Endothelial cell of umbilical vein (primary cell): Measurements from ENCODE around the gene GRM4. TPM values are rescaled to one million over a fixed set of nuclear protein-coding genes. Genes with fewer than 3 reads are reported as not detected.

Experiments
- BruUV-seq: library from RNA; stranded (reverse); fragments of 400-500 nt; replicated peaks from 2 replicates; lab custom pipeline; 2021; lab: Mats Ljungman, UMichigan
- CTCF ChIA-PET: fragments of 300-600, 350-600 bp; sonication (Branson Sonifier 250); formaldehyde crosslinking; loops from one replicate; lab custom pipeline; 2021; ENCODE audit warnings: antibody characterized with exemption, inconsistent platforms; lab: Charles Lee
- POLR2A ChIA-PET: fragments of 300-600, 350-600 bp; sonication (Branson Sonifier 250); formaldehyde crosslinking; loops from one replicate; lab custom pipeline; 2021; ENCODE audit warnings: antibody characterized with exemption, inconsistent platforms; lab: Charles Lee
- DNase-seq: peaks from one replicate; pipeline ENCODE4 v3.0.0-alpha.2; 2011; ENCODE audit warnings: low read depth, low spot score
- FAIRE-seq: peaks from 2 replicates; lab custom pipeline; 2011; peaks lifted over from hg19 to GRCh38; lab: Jason Lieb, UNC
- H2AFZ ChIP-seq: 2 replicates; pipeline ENCODE4 v1.6.0; 2012; ENCODE audit warnings: low read depth, low read length, control low read depth, inconsistent platforms
- H3K27ac ChIP-seq: 2 replicates; pipeline ENCODE4 v1.5.1; 2011; ENCODE audit warnings: low read depth, mild to moderate bottlenecking, control low read depth, low read length, moderate library complexity; ENCODE audit not compliant: insufficient read depth
- H3K27me3 ChIP-seq, 2 experiments: 2 replicates each; pipeline versions ENCODE4 v1.6.0 to v1.6.1; 2011; ENCODE audit warnings: low read length in 2 of 2, mixed read lengths in 1 of 2; ENCODE audit not compliant: control insufficient read depth in 2 of 2, insufficient read depth in 2 of 2
- H3K36me3 ChIP-seq, 2 experiments: 2 replicates in 1 of 2; 3 replicates in 1 of 2; pipeline ENCODE4 v1.5.1; 2011; ENCODE audit warnings: low read length in 2 of 2, mild to moderate bottlenecking in 1 of 2, moderate library complexity in 1 of 2; ENCODE audit not compliant: control insufficient read depth in 2 of 2, insufficient read depth in 2 of 2; ENCODE audit errors: extremely low read depth in 1 of 2
- H3K4me1 ChIP-seq: 3 replicates; pipeline ENCODE4 v1.5.1; 2011; ENCODE audit warnings: mild to moderate bottlenecking, low read length; ENCODE audit not compliant: control insufficient read depth, insufficient read depth; ENCODE audit errors: extremely low read depth
- H3K4me2 ChIP-seq: 2 replicates; pipeline ENCODE4 v1.6.1; 2011; ENCODE audit warnings: low read length, control low read depth, mixed read lengths; ENCODE audit not compliant: insufficient read depth
- H3K4me3 ChIP-seq, 3 experiments: fragments of 200-600 bp in 1 of 3; sonication (generic), shearing (Covaris generic) in 1 of 3; replicated peaks in 1 of 3; 2 replicates each; pipeline ENCODE4 v1.5.1; 2011 to 2016; ENCODE audit warnings: control low read depth in 3 of 3, low read length in 3 of 3, mild to moderate bottlenecking in 2 of 3, inconsistent platforms in 1 of 3, low read depth in 1 of 3, moderate library complexity in 1 of 3; ENCODE audit not compliant: insufficient read depth in 1 of 3
- H3K79me2 ChIP-seq: 2 replicates; pipeline ENCODE4 v1.6.0; 2012; ENCODE audit warnings: low read length, inconsistent platforms; ENCODE audit not compliant: control insufficient read depth, insufficient read depth
- H3K9ac ChIP-seq: replicated peaks from 2 replicates; pipeline ENCODE3; 2011; ENCODE audit warnings: low read length, control low read depth; ENCODE audit not compliant: insufficient read depth; ENCODE audit errors: extremely low read depth
- H3K9me1 ChIP-seq: replicated peaks from 3 replicates; pipeline ENCODE4 v1.6.0; 2011; ENCODE audit warnings: mild to moderate bottlenecking, low read length; ENCODE audit not compliant: control insufficient read depth, insufficient read depth; ENCODE audit errors: extremely low read depth
- H3K9me3 ChIP-seq: replicated peaks from 2 replicates; pipeline ENCODE4 v1.5.1; 2012; ENCODE audit warnings: low read length, inconsistent platforms; ENCODE audit not compliant: control insufficient read depth, insufficient read depth
- H4K20me1 ChIP-seq: replicated peaks from 2 replicates; pipeline ENCODE3; 2011; ENCODE audit warnings: mild to moderate bottlenecking, low read length; ENCODE audit not compliant: control insufficient read depth, insufficient read depth; ENCODE audit errors: extremely low read depth
- EZH2 ChIP-seq: IDR thresholded peaks from 2 replicates; pipeline ENCODE4 v1.6.1; 2012; ENCODE audit warnings: borderline replicate concordance, low read depth, mild to moderate bottlenecking, moderate library complexity, low read length, inconsistent platforms; ENCODE audit not compliant: severe bottlenecking
- FOS ChIP-seq: IDR thresholded peaks from 2 replicates; pipeline ENCODE4 v1.6.1; 2011; ENCODE audit warnings: mild to moderate bottlenecking, low read length, moderate library complexity, borderline replicate concordance; ENCODE audit not compliant: insufficient read depth
- GATA2 ChIP-seq: IDR thresholded peaks from 2 replicates; pipeline ENCODE4 v1.7.0; 2011; ENCODE audit warnings: low read depth, mild to moderate bottlenecking, moderate library complexity, mixed read lengths, low read length; ENCODE audit not compliant: insufficient read length, insufficient read depth
- JUN ChIP-seq: IDR thresholded peaks from 2 replicates; pipeline ENCODE4 v1.6.1; 2011; ENCODE audit warnings: borderline replicate concordance, low read depth; ENCODE audit not compliant: insufficient read length, insufficient read depth
- MYC ChIP-seq: IDR thresholded peaks from one replicate; pipeline ENCODE4 v1.6.1; 2011; ENCODE audit warnings: mild to moderate bottlenecking, low read depth, low read length
- POLR2A ChIP-seq: IDR thresholded peaks from 2 replicates; pipeline ENCODE4 v1.6.1; 2012; ENCODE audit warnings: low read depth, mild to moderate bottlenecking, control low read depth, low read length
- POLR2AphosphoS5 ChIP-seq: IDR thresholded peaks from 2 replicates; pipeline ENCODE4 v1.6.1; 2012; ENCODE audit warnings: low read depth, mild to moderate bottlenecking, control low read depth, low read length, moderate library complexity; ENCODE audit not compliant: insufficient read depth
- dilution Hi-C: fragments of 300-500 bp; cut with MboI; formaldehyde crosslinking; loops from one replicate; pipeline ENCODE4 v1.15.0; 2019; ENCODE audit warnings: low sequenced_read_pairs; ENCODE audit not compliant: extremely low pct_ligation_motif_present
- intact Hi-C: fragments of 100-400 bp; cut with micrococcal nuclease; formaldehyde crosslinking; loops from one replicate; pipeline ENCODE4 v1.10.0; 2022
- polyA plus RNA-seq, 4 experiments: library from polyadenylated mRNA; depleted of rRNA in 3 of 4; stranded (reverse) in 3 of 4; unstranded in 1 of 4; fragments of >200 nt; gene quantifications; 2 replicates each; pipeline versions ENCODE4 v1.2.1 to v1.2.3, GENCODE V29; 2011 to 2012; ENCODE audit warnings: missing spikeins in 1 of 4
- total RNA-seq: library from RNA; stranded (reverse); gene quantifications from 2 replicates; pipeline ENCODE4 v1.2.3, GENCODE V29; 2021
- TF ChIP-seq, protein P1 (sequence below): IDR thresholded peaks from 2 replicates; pipeline ENCODE4 v1.6.1; 2011; ENCODE audit not compliant: insufficient read depth, insufficient read length
- TF ChIP-seq, protein P2 (sequence below), 2 donors: IDR thresholded peaks; 1 replicate in 1 of 2; 2 replicates in 1 of 2; pipeline ENCODE4 v1.5.1; 2011; ENCODE audit warnings: low read length in 2 of 2, mild to moderate bottlenecking in 2 of 2, moderate library complexity in 2 of 2, control low read depth in 1 of 2, inconsistent platforms in 1 of 2, low read depth in 1 of 2; ENCODE audit not compliant: insufficient read depth in 1 of 2; ENCODE audit errors: extremely low read depth in 1 of 2

GRM4 gene
- total and polyA plus RNA-seq, 2 donors (not counting 3 experiments of a cell fraction or from before 2014, with no cell fraction given) = 0.03 TPM; not detected in 1

DNA sequence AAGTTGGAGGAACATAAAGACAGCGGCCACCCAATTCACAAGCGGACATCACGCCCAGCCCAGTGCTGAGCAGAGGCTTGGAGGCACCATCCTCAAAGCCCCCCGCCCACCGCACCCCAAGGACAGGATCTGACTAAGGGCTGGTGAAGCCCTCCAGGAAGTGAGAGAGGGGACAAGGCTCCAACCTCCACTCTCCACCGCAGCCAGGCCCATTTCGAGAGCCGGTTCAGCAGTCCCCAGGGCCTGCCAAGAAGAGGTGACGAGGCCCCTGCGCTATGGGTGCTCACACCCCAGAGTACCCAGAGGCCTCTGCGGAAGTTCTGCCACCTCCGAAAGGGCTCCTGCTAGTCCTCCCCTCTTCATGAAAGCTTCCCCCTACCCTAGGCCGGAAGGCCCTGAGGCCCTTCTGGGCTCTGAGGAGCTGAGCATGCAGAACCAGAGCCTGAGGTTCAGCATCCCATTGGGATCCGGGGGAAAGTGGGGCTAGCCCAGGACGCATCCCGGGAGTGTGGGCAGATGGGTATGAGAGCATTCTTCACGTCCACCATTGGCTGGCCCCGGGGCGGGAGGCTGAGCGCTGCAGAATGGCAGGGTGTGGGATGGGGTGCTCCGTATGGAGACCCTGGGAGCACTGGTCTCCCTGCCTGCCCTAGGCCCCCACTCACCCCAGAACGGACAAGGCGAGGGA, 2.5 kb downstream of the GRM4 start:
- no peaks in the 10 kb centered on the region for H4K20me1 ChIP-seq
- peaks cover 60 to 62% of the 10 kb centered on the region in 2 experiments for H3K27me3 ChIP-seq
- H3K9ac ChIP-seq = no peak overlapping the region
- no peak overlapping the region for H2AFZ ChIP-seq
- no TSS peak for BruUV-seq
- no peak for DNase-seq
- H3K4me3 ChIP-seq = no peak overlapping the region
- TF ChIP-seq POLR2A (no peak), MYC (no peak), EZH2 (no peak), GATA2 (no peak), FOS (no peak), POLR2AphosphoS5 (no peak), JUN (no peak)
- TF ChIP-seq, protein P1, sequence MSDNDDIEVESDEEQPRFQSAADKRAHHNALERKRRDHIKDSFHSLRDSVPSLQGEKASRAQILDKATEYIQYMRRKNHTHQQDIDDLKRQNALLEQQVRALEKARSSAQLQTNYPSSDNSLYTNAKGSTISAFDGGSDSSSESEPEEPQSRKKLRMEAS = no peak
- TF ChIP-seq, protein P2, sequence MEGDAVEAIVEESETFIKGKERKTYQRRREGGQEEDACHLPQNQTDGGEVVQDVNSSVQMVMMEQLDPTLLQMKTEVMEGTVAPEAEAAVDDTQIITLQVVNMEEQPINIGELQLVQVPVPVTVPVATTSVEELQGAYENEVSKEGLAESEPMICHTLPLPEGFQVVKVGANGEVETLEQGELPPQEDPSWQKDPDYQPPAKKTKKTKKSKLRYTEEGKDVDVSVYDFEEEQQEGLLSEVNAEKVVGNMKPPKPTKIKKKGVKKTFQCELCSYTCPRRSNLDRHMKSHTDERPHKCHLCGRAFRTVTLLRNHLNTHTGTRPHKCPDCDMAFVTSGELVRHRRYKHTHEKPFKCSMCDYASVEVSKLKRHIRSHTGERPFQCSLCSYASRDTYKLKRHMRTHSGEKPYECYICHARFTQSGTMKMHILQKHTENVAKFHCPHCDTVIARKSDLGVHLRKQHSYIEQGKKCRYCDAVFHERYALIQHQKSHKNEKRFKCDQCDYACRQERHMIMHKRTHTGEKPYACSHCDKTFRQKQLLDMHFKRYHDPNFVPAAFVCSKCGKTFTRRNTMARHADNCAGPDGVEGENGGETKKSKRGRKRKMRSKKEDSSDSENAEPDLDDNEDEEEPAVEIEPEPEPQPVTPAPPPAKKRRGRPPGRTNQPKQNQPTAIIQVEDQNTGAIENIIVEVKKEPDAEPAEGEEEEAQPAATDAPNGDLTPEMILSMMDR (IDR thresholded peaks at IDR 0.05; ENCODE audit: extremely low read depth in 1 of 2, insufficient read depth in 1 of 2, low read depth in 1 of 2, low read length in 2 of 2) = no peak
- dilution Hi-C loops = no loop called here
- no peaks in the 10 kb centered on the region for H3K9me1 ChIP-seq
- no peaks in the 10 kb centered on the region for H3K79me2 ChIP-seq
- H3K27ac ChIP-seq = no peak overlapping the region
- intact Hi-C loops = no loop called here
- H3K36me3 ChIP-seq = no peaks in the 10 kb centered on the region
- CTCF ChIA-PET = no interaction called here
- no peak overlapping the region for H3K4me2 ChIP-seq
- POLR2A ChIA-PET = no interaction called here
- H3K4me1 ChIP-seq = no peaks in the 10 kb centered on the region
- H3K9me3 ChIP-seq = no peaks in the 10 kb centered on the region
- no peak for FAIRE-seq
